Peyer's patch (tissue), 4 donors: ENCODE measurements around the gene RHOXF1. TPM values are rescaled to one million over a fixed set of nuclear protein-coding genes. Genes with fewer than 3 reads are reported as not detected.
"Not testable (repeated sequence)": the region's sequence is repeated elsewhere in the genome, so short reads cannot be mapped to it uniquely, and the experiment has no call there.

Experiments
- DNase-seq, 3 donors: peaks; one replicate each; pipeline ENCODE4 v3.0.0-alpha.2; 2017 to 2019
- H3K27ac ChIP-seq, 4 donors: fragments of 200-600 bp; sonication (generic); one replicate each; pipeline ENCODE4 v1.5.1; 2016 to 2019
- H3K27me3 ChIP-seq, 2 donors: fragments of 200-600 bp; sonication (generic); one replicate each; pipeline ENCODE4 v1.5.1; 2019
- H3K36me3 ChIP-seq, 3 donors: fragments of 200-600 bp; sonication (generic); one replicate each; pipeline ENCODE4 v1.5.1; 2016 to 2019
- H3K4me1 ChIP-seq, 4 donors: fragments of 200-600 bp; sonication (generic); one replicate each; pipeline ENCODE4 v1.5.1; 2016 to 2019
- H3K4me3 ChIP-seq, 4 donors: fragments of 200-600 bp; sonication (generic); 1 replicate in 3 of 4; 2 replicates in 1 of 4; pipeline ENCODE4 v1.5.1; 2016 to 2019; ENCODE audit warnings: mild to moderate bottlenecking in 1 of 4
- H3K9me3 ChIP-seq, 4 donors: fragments of 200-600 bp; sonication (generic); one replicate each; pipeline ENCODE4 v1.5.1; 2016 to 2019; ENCODE audit warnings: mild to moderate bottlenecking in 1 of 4
- POLR2A ChIP-seq, 2 donors: fragments of 450-650 bp; IDR thresholded peaks; one replicate each; pipeline ENCODE4 v1.5.1; 2017; ENCODE audit warnings: antibody characterized with exemption in 2 of 2, mild to moderate bottlenecking in 2 of 2, moderate library complexity in 2 of 2
- total RNA-seq, 4 donors: library from RNA; depleted of rRNA; stranded (reverse); fragments of >200 nt; gene quantifications; one replicate each; pipeline ENCODE4 v1.1.0, GENCODE V29; 2016
- TF ChIP-seq, protein P1 (sequence below), 6 experiments: fragments of 450-650 bp in 4 of 6; fragments of 200-600 bp in 2 of 6; sonication (generic) in 1 of 6; IDR thresholded peaks; one replicate each; pipeline ENCODE4 v1.5.1; 2017 to 2019; ENCODE audit warnings: antibody characterized with exemption in 6 of 6, mild to moderate bottlenecking in 3 of 6, moderate library complexity in 1 of 6

Gene RHOXF1
- total RNA-seq, 4 donors from 2014 or later, result 2.9 to 7.2 TPM; not detected in 2

DNA sequence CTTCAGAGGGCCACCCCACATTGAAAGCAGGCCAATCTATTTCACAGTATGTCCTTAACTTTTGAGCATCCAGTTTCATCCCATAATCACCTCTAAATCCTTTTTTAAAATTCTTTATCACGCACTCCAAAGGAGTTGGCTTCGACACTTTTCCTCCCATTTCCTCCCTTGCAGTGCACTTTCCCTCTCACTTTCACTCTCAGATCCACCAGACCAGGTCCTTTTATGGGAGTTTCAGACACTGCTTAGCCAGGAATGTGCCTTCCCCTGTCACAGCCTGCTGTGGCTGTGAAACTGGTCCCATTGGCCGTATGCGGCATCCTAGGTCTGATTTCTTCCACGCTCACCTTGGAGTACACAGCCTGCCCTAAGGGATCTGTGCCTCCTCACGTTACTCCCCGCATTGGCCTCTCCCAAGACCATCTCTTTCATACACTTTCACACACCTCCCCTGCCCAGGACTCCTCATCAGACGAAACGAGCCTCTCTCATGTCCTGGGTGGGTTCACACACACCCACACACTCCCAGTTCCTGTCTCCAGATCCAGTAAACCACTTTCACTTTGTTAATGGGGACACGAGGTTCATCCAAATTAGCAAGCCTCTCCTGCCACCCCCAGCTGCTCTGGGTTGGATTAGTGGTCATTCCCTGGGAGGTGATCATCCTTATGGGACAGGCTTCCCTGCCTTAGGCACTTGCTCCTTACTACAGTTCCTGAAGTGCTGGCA, 28.3 kb downstream of the RHOXF1 start:
- no peak for DNase-seq
- H3K9me3 ChIP-seq, result no peaks in the 10 kb centered on the region
- H3K36me3 ChIP-seq, result no peaks in the 10 kb centered on the region
- no peaks in the 10 kb centered on the region for H3K27me3 ChIP-seq
- H3K27ac ChIP-seq, result no peak overlapping the region
- no peak for TF ChIP-seq POLR2A (IDR thresholded peaks at IDR 0.05)
- TF ChIP-seq, protein P1, sequence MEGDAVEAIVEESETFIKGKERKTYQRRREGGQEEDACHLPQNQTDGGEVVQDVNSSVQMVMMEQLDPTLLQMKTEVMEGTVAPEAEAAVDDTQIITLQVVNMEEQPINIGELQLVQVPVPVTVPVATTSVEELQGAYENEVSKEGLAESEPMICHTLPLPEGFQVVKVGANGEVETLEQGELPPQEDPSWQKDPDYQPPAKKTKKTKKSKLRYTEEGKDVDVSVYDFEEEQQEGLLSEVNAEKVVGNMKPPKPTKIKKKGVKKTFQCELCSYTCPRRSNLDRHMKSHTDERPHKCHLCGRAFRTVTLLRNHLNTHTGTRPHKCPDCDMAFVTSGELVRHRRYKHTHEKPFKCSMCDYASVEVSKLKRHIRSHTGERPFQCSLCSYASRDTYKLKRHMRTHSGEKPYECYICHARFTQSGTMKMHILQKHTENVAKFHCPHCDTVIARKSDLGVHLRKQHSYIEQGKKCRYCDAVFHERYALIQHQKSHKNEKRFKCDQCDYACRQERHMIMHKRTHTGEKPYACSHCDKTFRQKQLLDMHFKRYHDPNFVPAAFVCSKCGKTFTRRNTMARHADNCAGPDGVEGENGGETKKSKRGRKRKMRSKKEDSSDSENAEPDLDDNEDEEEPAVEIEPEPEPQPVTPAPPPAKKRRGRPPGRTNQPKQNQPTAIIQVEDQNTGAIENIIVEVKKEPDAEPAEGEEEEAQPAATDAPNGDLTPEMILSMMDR (IDR thresholded peaks at IDR 0.05), result no peak
- H3K4me3 ChIP-seq, result no peak overlapping the region
- H3K4me1 ChIP-seq, result no peaks in the 10 kb centered on the region

DNA sequence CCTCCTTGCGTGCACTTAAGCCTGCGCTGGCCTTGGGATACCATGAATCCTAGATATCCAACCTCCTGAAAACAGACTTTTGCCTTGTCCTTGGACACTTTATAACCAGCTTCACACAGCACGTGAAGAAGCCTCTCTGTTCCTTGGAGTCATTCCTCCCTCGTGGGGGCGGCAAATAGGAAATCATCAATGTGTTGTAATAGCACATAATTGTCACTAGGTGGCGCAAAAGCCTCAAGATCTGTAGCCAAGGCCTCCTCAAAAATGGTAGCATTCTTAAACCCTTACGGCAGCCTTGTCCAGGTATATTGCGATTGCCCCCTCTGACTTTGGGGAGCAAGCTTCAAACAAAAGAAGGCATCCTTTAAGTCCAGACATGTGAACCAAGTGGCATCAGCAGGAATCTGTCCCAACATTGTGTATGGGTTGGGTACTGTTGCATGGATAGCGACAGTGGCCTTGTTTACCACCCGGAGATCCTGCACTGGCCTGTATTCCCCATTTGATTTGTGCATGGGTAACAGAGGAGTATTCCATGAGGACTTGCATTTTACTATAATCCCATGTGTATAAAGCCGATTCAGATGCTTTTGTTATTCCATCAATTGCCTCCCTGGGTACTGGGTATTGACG, 30.0 kb downstream of the RHOXF1 start:
- H3K27me3 ChIP-seq, H3K36me3 ChIP-seq, H3K9me3 ChIP-seq, H3K4me3 ChIP-seq, H3K4me1 ChIP-seq, H3K27ac ChIP-seq, DNase-seq: not testable (repeated sequence)

DNA sequence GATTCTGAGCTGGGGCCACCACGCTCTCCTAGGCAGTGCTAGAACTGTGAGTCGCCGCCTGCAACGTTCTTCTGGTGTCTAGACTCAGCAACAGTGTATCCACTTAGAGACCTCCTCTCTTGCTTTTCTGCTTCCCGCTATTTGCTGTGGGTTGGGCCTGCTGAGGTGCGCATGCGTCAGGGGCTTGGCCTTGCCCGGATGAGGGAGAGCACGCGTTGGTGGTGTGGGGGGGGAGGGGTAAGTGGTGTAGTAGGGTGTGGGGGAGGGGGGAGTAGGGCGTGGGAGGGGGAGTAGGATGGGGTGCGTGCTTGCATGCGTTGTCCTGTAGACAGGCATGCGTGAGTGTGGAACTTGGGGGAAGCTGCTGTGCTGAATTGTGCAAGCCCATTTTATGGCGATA, 38.1 kb downstream of the RHOXF1 start, which contains the start of gene RHOXF2B:
TSS of gene RHOXF2B (minus strand) at position 101 of the 400 bp plus-strand sequence. CDS start 138 bp downstream, outside the sequence.
- not testable (repeated sequence) for H3K27me3 ChIP-seq, H3K9me3 ChIP-seq, H3K27ac ChIP-seq, H3K4me3 ChIP-seq, DNase-seq, H3K36me3 ChIP-seq, H3K4me1 ChIP-seq

DNA sequence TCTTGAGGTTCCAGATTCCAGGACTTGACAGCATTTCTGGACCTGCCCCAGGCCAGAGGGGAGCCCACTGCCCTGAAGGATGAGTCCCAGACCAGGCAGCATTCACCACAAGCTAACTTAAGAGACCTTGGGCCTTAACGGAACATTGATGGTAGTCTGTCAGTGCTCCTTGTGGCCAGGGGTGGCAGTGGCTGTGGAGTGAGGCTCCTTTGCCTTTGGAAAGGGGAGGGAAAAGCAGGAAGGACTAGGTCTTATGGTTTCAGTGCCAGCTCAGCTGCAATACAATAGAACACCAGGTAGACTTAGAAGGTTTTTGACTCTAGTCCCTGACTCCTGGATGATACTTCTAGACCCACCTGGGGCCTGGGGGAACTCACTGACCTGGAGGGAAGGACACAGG, 49.5 kb downstream of the RHOXF1 start:
- DNase-seq, H3K27ac ChIP-seq, H3K9me3 ChIP-seq, H3K27me3 ChIP-seq, H3K36me3 ChIP-seq, H3K4me3 ChIP-seq, H3K4me1 ChIP-seq: not testable (repeated sequence)

Other genes with a start within 250 kb of the RHOXF1 start
- 10 to 100 TPM; 11.6 to 16.6 (median 15.6) TPM for gene RNF113A, start 244.2 kb downstream of the RHOXF1 start, total RNA-seq
- gene NDUFA1, start 244.1 kb downstream of the RHOXF1 start, total RNA-seq, result 100 to 1,000 TPM in 1 of 4 donors, 10 to 100 TPM in 3; 58.1 to 109 (median 68.7) TPM
- not detected for gene AKAP14, start 220.0 kb downstream of the RHOXF1 start, total RNA-seq
- 10 to 100 TPM in 2 of 4 donors, 1 to 10 TPM in 2; 4.1 to 10.5 (median 7.7) TPM for gene NKAP, start 172.2 kb downstream of the RHOXF1 start, total RNA-seq
- not detected for gene RHOXF2B, start 38.2 kb downstream of the RHOXF1 start, total RNA-seq
- not detected for gene RHOXF2, start 42.7 kb upstream of the RHOXF1 start, total RNA-seq
- gene ZBTB33, start 134.9 kb upstream of the RHOXF1 start, total RNA-seq, result 10 to 100 TPM in 1 of 4 donors, 1 to 10 TPM in 3; 4.9 to 13.0 (median 8.6) TPM
- gene TMEM255A, start 195.5 kb upstream of the RHOXF1 start, total RNA-seq, result 1 to 10 TPM in 1 of 4 donors, not detected in 3; 1.5 TPM
- not detected for gene ATP1B4, start 246.2 kb upstream of the RHOXF1 start, total RNA-seq